Liver (tissue), 9 donors: Measurements from ENCODE around the gene AJM1. TPM values are rescaled to one million over a fixed set of nuclear protein-coding genes. Genes with fewer than 3 reads are reported as not detected.

ENCODE experiments used
- DNase-seq: peaks from one replicate; pipeline ENCODE4 v3.0.0-alpha.2; 2017; ENCODE audit warnings: low spot score
- H3K27ac ChIP-seq, 2 donors: one replicate each; pipeline ENCODE4 v1.7.0; 2013; ENCODE audit warnings: inconsistent platforms in 2 of 2, low read length in 2 of 2, control low read depth in 1 of 2, low read depth in 1 of 2, mild to moderate bottlenecking in 1 of 2
- H3K27me3 ChIP-seq, 4 donors: one replicate each; pipeline versions ENCODE4 v1.6.1 to v1.7.0; 2013; ENCODE audit warnings: low read length in 3 of 4, inconsistent platforms in 1 of 4, mild to moderate bottlenecking in 1 of 4, moderate library complexity in 1 of 4; ENCODE audit not compliant: control insufficient read depth in 4 of 4, insufficient read depth in 4 of 4
- H3K36me3 ChIP-seq, 4 donors: one replicate each; pipeline versions ENCODE4 v1.6.1 to v1.7.0; 2013; ENCODE audit warnings: low read length in 3 of 4, mild to moderate bottlenecking in 3 of 4, low read depth in 1 of 4, moderate library complexity in 1 of 4; ENCODE audit not compliant: control insufficient read depth in 4 of 4, insufficient read depth in 3 of 4
- H3K4me1 ChIP-seq, 4 donors: one replicate each; pipeline versions ENCODE4 v1.6.1 to v1.7.0; 2013; ENCODE audit warnings: low read length in 3 of 4, mild to moderate bottlenecking in 3 of 4, moderate library complexity in 1 of 4; ENCODE audit not compliant: control insufficient read depth in 4 of 4, insufficient read depth in 4 of 4
- H3K4me3 ChIP-seq, 3 donors: one replicate each; pipeline versions ENCODE4 v1.6.1 to v1.7.0; 2013; ENCODE audit warnings: low read length in 3 of 3, control low read depth in 1 of 3, low read depth in 1 of 3, mild to moderate bottlenecking in 1 of 3
- H3K9ac ChIP-seq, 2 donors: one replicate each; pipeline ENCODE4 v1.7.0; 2013; ENCODE audit warnings: low read length in 2 of 2, mild to moderate bottlenecking in 2 of 2, moderate library complexity in 2 of 2, control low read depth in 1 of 2, low read depth in 1 of 2
- H3K9me3 ChIP-seq, 4 donors: one replicate each; pipeline versions ENCODE4 v1.6.1 to v1.7.0; 2013; ENCODE audit warnings: low read length in 3 of 4; ENCODE audit not compliant: control insufficient read depth in 4 of 4
- ATF3 ChIP-seq: IDR thresholded peaks from 2 replicates; pipeline ENCODE4 v1.6.1; 2016; ENCODE audit warnings: antibody characterized with exemption
- CTCF ChIP-seq: fragments of 150-350 bp; IDR thresholded peaks from 2 replicates; pipeline ENCODE4 v1.5.1; 2017; ENCODE audit warnings: improper control_type of control experiment, low read depth, low read length; ENCODE audit not compliant: missing input control
- EGR1 ChIP-seq, 2 donors: IDR thresholded peaks; 2 replicates each; pipeline ENCODE4 v1.6.1; 2016 to 2018; ENCODE audit warnings: antibody characterized with exemption in 2 of 2, low read depth in 2 of 2
- FOXA2 ChIP-seq: IDR thresholded peaks from 2 replicates; pipeline ENCODE4 v1.6.1; 2016; ENCODE audit warnings: antibody characterized with exemption
- GABPA ChIP-seq, 2 donors: IDR thresholded peaks in 1 of 2; conservative IDR thresholded peaks in 1 of 2; 2 replicates each; pipeline ENCODE4 v1.6.1; 2016; ENCODE audit warnings: antibody characterized with exemption in 2 of 2, mild to moderate bottlenecking in 1 of 2, moderate library complexity in 1 of 2
- HNF4A ChIP-seq, 2 donors: conservative IDR thresholded peaks; 2 replicates each; pipeline ENCODE4 v1.6.1; 2016; ENCODE audit warnings: antibody characterized with exemption in 2 of 2, mild to moderate bottlenecking in 2 of 2
- JUND ChIP-seq, 2 donors: IDR thresholded peaks; 2 replicates each; pipeline ENCODE4 v1.6.1; 2016; ENCODE audit warnings: antibody characterized with exemption in 2 of 2
- MAX ChIP-seq: IDR thresholded peaks from 2 replicates; pipeline ENCODE4 v1.6.1; 2016; ENCODE audit warnings: antibody characterized with exemption
- NR2F2 ChIP-seq: IDR thresholded peaks from 2 replicates; pipeline ENCODE4 v1.6.1; 2016; ENCODE audit warnings: antibody characterized with exemption
- RAD21 ChIP-seq, 2 donors: IDR thresholded peaks; 2 replicates each; pipeline ENCODE4 v1.6.1; 2016; ENCODE audit warnings: antibody characterized with exemption in 2 of 2, mild to moderate bottlenecking in 2 of 2
- REST ChIP-seq: IDR thresholded peaks from 2 replicates; pipeline ENCODE4 v1.6.1; 2016; ENCODE audit warnings: antibody characterized with exemption, mild to moderate bottlenecking
- RXRA ChIP-seq, 2 donors: IDR thresholded peaks; 2 replicates each; pipeline ENCODE4 v1.6.1; 2017 to 2018; ENCODE audit warnings: antibody characterized with exemption in 2 of 2, mild to moderate bottlenecking in 1 of 2
- SP1 ChIP-seq: IDR thresholded peaks from 2 replicates; pipeline ENCODE4 v1.6.1; 2018; ENCODE audit warnings: antibody characterized with exemption, mild to moderate bottlenecking
- YY1 ChIP-seq: IDR thresholded peaks from 2 replicates; pipeline ENCODE4 v1.6.1; 2016; ENCODE audit warnings: antibody characterized with exemption, mild to moderate bottlenecking
- ZBTB33 ChIP-seq: IDR thresholded peaks from 2 replicates; pipeline ENCODE4 v1.6.1; 2016; ENCODE audit warnings: antibody characterized with exemption
- WGBS: extraction: QIAGEN DNeasy Blood & Tissue Kit; methylation state at CpG from one replicate; pipeline ENCODE4 v1.1.7; 2013; 5-methylcytosine and 5-hydroxymethylcytosine counted together
- polyA plus RNA-seq, 2 donors: library from polyadenylated mRNA; stranded (reverse) in 1 of 2; unstranded in 1 of 2; fragments of 200-250 nt in 1 of 2; fragments of >200 nt in 1 of 2; fragmentation: Nextera tagmentation in 1 of 2; extraction: Ambion mirVana in 1 of 2; gene quantifications; one replicate each; pipeline versions ENCODE4 v1.2.1 to v1.2.3, GENCODE V29; 2013 to 2015
- total RNA-seq, 2 donors: library from RNA; depleted of rRNA; stranded (reverse); fragments of >200 nt; gene quantifications; one replicate each; pipeline ENCODE4 v1.2.3, GENCODE V29; 2014
- donor health status: healthy.
- donor health status: healthy.
- donor health status: healthy.
- donor health status: healthy.
- donor health status: healthy.

The AJM1 gene
- total and polyA plus RNA-seq, 4 donors = 0.56 to 2.3 (median 0.82) TPM

GRCh38 chr9:136826703-136827582, 15.3 kb upstream of the AJM1 start:
- Histone ChIP-seq H3K4me1 (no peaks in the 10 kb centered on the region), H3K27me3 (no peaks in the 10 kb centered on the region), H3K36me3 (peaks cover 5 to 62% (median 23%) of the 10 kb centered on the region in 4 donors), H3K4me3 (no peak overlapping the region), H3K9ac (no peak overlapping the region), H3K27ac (no peak overlapping the region), H3K9me3 (no peaks in the 10 kb centered on the region)
- DNase-seq = no peak
- WGBS = 93% methylated on average over 24 of the region's 24 CpGs
- TF ChIP-seq JUND (IDR thresholded peaks at IDR 0.05) (no peak), FOXA2 (no peak), GABPA (IDR thresholded peaks at IDR 0.05 in 1 of 2, conservative IDR thresholded peaks at IDR 0.05 in 1 of 2) (no peak), SP1 (no peak), MAX (no peak), RXRA (IDR thresholded peaks at IDR 0.05) (no peak), YY1 (no peak), RAD21 (IDR thresholded peaks at IDR 0.05) (no peak), REST (no peak), ATF3 (no peak), NR2F2 (no peak), HNF4A (conservative IDR thresholded peaks at IDR 0.05) (no peak)

GRCh38 chr9:136827794-136828473, 14.3 kb upstream of the AJM1 start:
- H3K9me3 ChIP-seq = no peaks in the 10 kb centered on the region
- peaks cover 12 to 71% (median 26%) of the 10 kb centered on the region in 4 donors for H3K36me3 ChIP-seq
- H3K9ac ChIP-seq = no peak overlapping the region
- no peak for TF ChIP-seq CTCF
- no peak for TF ChIP-seq SP1
- no peak for TF ChIP-seq RXRA (IDR thresholded peaks at IDR 0.05)
- no peak for TF ChIP-seq RAD21 (IDR thresholded peaks at IDR 0.05)
- no peak for TF ChIP-seq NR2F2
- TF ChIP-seq YY1 = no peak
- no peak for TF ChIP-seq EGR1 (IDR thresholded peaks at IDR 0.05; ENCODE audit: low read depth in 2 of 2)
- no peak for TF ChIP-seq MAX
- TF ChIP-seq GABPA (IDR thresholded peaks at IDR 0.05 in 1 of 2, conservative IDR thresholded peaks at IDR 0.05 in 1 of 2) = no peak
- no peak for TF ChIP-seq ZBTB33
- no peak for TF ChIP-seq HNF4A (conservative IDR thresholded peaks at IDR 0.05)
- no peak overlapping the region for H3K4me3 ChIP-seq
- DNase-seq = no peak
- H3K27ac ChIP-seq = no peak overlapping the region
- H3K27me3 ChIP-seq = no peaks in the 10 kb centered on the region
- H3K4me1 ChIP-seq = no peaks in the 10 kb centered on the region
- 95% methylated on average over 14 of the region's 14 CpGs for WGBS
